Measurements from ENCODE around the gene DEFB113.

DNA sequence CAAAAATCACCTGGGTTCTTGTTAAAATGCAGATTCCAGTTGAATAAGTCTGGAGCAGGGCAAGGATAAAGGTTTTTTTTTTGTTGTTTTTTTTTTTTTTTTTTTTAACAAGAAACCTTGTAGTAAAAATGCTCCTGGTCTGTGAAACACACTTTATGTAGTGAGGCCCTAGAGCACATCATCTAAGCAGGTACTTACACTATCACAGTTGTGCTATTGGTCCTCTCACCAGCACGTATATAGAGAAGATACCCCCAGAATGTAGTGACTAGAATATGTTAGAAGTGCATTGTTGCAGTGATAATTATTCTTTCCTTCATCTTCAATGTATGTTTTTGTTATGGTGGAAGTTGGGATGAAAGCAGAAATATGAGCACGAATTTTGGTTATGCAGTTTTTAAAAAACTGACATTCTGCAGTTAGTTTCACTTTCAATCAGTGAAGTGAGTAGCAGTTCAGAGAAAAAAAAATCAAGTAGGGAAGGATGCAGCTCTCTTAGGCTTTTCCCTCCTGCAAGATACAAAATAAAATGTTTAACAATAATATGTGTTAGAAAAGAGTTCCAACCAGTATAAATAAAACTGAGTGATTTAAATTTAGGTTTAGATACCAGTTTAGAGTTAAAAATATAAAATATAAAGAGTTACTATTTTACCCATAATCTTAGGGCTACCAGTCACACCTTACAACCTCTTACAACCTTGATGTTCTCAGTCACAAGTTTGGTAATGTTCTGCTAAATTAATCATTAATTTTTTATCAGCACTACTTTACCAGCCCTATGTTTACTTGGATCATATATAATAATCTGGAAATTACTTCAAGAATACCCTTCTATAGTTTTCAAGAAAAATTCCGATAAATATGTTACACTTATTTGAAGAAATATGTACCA, 9.2 kb upstream of the DEFB113 start:
- TF ChIP-seq, protein P1, sequence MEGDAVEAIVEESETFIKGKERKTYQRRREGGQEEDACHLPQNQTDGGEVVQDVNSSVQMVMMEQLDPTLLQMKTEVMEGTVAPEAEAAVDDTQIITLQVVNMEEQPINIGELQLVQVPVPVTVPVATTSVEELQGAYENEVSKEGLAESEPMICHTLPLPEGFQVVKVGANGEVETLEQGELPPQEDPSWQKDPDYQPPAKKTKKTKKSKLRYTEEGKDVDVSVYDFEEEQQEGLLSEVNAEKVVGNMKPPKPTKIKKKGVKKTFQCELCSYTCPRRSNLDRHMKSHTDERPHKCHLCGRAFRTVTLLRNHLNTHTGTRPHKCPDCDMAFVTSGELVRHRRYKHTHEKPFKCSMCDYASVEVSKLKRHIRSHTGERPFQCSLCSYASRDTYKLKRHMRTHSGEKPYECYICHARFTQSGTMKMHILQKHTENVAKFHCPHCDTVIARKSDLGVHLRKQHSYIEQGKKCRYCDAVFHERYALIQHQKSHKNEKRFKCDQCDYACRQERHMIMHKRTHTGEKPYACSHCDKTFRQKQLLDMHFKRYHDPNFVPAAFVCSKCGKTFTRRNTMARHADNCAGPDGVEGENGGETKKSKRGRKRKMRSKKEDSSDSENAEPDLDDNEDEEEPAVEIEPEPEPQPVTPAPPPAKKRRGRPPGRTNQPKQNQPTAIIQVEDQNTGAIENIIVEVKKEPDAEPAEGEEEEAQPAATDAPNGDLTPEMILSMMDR (conservative IDR thresholded peaks at IDR 0.05) = no peak
- no peak for TF ChIP-seq EZH2 (IDR thresholded peaks at IDR 0.05; ENCODE audit: low read depth)

Data from PC-9 (cell line).